Activated T-cell treated with anti-CD3 and anti-CD28 coated beads for 48 hours (primary cell): ENCODE measurements around the gene DUSP7.

Experiments
- DNase-seq: peaks from one replicate; pipeline ENCODE4 v3.0.0-alpha.2; 2020; ENCODE audit warnings: low read depth

The DUSP7 gene

DNA sequence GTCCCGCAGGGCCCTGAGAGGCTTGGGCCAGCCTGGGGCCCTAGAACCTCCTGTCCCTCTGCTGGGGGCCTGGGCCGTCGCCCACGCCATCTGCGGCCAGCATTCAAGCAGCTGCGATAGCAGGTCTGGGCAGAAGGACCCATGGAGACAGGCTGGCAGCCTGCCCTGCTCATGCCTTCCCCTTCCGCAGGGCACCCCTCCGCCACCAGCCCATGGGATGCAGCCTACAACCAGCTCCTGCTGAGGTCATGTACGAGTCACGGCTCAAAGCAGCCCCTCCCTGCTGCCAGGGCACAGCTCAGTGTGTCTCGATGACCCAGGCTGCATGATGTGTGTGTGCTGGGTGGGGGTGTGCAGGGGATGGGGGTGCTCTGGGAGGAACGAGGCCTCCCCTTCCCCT lies 27.8 kb downstream of the DUSP7 start:
- no peak for DNase-seq

DNA sequence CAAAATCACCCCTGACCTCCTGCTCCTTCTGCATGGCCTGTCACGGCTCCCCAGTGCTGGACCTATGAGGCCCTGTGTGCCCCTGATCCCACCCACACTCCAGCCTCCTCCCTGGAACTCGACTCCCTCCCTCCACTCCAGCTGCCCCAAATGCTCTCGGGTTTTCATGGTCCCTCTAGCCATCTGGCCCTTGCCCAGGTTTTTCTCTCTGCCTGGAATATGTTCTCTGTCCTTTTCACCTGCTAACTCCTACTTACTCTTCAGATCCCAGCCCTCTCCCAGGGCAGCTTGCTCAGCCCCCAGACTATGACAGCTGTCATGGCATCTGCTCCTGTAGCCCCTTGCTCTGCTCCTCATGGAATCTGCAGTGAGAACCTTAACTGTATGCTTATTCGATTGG lies 30.3 kb downstream of the DUSP7 start:
- DNase-seq, result no peak

DNA sequence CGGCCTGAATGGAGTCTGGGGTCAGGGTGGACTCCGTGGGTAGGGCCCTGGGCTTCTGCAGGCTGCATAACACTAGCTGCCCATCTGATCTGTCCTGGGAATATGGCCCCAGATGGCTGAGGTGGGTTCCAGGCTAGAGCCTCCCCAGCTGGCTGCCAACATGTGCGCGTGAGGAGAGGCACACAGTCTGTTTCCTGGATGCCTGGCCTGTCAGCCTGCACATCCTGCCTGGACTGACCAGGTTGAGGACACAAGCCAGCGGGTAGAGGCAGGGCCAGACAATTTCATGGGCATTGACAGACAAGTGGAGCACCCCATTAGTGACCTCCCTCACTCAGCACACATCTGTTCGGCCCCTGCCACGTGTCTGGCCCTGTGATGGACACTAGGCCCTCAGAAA lies 30.9 kb downstream of the DUSP7 start:
- DNase-seq, result no peak

DNA sequence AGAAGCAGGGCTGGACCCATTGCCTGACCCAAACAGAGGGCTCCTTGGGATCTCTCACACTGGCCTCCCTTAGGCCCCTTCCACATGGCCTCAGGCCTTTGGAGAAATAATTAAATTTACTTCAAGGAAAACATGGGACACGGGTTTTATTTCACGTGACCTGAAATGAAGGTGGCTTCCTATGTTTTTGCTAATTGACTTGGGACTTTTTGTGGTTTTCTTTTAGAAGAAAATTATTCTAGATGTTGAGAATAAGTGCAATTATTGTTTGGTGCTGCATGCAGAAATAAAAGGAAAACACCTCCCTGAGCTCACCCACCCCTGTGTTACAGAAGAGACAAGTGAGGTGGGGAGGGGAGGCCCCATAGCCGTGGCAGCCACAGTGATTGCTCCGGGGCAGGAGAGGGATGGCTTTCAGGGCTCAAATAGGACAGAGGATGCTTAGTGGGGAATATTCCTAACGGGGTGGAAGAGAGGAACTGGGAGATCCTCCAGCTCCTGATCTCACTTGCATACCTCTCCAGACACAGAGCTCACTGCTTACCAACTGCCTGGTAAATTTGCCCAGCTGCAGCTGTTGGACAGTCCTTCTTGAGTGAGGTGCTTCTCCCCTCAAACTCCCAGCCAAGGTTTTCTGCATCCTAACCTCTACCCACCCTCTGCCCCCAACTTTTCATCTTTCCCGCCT lies 31.5 kb downstream of the DUSP7 start:
- DNase-seq, result no peak

DNA sequence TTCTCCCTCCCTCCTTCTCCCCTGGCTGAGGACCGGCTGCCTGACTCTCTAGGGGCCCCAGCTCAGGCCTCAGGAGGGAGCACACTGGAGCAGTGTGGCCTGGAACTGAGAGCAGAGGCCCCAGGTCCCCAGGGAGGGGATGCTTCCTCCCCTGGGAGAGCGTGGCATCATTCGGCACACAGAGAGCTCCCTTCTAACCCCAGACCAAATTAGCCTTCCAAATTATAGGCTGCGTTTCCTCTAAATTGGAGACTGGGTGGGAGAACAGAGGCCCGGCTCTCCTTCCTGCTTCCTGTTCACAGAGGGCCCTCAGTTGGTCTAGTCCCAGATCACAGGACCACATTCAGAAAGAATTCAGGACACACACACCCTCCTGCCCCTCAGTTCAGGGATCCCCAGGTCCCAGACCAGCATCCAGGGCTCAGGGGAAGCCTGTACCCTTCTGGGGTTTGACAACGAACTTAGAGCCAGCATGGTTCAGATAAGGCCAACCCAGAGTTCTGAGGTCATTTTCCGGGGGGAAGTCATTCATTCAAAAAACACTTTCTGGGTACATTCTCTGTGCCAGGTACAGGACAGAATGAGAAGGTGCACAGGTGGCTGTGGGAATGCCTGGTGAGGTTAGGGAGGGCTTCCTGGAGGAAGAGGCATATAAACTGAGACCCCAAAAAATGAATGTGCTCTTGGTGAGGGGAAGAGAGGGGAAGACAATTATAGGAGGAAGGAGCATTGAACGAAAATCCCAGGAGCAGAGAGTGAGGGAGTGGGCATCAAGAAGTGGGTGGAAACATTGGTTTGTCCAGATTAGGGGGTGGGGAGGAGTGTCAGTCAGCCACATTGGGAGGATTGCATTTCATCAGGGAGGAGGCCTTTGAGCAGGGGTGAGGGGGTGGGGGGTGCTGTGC lies 32.3 kb downstream of the DUSP7 start:
- DNase-seq, result no peak

DNA sequence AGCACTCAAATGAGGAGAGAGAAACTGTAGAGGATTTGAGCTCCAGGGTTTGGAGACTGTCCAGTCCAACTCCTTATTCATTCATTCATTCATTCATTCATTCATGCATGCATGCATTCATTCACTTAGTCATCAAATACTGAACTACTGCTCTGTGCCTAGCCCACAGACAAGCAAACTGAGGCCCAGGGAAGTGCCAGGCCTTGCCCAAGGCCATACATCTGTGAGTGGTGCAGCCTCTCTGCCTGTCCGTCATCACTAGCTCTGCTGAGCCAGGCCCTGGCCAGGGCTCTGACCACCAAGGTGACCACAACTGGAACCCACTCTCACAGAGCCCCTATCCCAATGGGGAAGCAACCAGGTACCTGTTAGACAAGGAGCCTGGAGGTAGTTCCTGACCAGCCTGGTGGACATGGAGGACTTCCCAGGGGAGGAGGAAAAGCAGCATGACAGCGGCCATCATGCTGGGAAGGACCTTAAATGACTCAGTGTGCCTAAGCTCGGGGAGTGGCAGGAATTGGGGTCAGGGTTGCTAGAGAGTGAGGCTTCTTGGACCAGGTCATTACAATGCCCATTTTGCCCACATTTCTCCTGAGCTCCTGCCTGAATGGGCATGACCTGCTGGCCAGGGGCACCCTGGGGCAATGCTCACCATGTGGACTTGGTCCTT lies 33.1 kb downstream of the DUSP7 start:
- no peak for DNase-seq

DNA sequence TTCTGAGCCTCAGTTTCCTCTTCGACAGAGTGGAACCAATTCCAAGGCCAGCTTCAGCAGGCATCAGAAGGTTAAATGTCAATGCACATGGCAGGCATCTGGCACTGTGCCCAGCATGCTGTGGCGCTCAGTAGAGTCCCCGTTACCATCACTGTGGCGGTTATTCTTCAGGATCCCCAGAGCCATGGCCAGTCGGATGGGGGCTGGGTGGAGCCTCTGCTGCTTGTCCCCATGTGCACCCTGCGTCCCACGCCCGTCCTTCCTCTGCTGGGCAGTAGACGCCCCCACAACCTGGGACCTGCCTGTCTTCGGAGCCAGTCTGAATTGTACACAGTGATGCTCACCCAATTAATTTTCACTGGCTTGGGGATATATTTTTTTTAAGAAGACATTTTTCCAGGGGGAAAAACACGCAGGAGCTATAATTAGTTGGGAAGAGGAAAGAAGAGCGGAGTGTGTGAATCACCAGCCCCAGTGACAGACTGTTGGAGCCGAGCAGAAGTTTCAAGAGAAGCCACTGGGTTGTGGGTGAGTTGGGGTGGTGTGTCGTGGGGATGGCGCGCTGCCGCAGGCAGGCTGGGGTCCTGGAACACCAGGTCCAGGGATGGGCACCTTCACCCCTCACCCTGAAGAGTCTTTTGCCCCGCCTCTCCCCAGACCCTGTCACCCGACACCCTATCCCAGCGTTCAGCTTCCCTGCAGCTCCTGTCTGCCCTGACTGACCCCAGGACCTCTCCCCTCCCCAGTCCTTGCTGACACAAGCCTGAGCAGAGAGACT lies 33.9 kb downstream of the DUSP7 start:
- no peak for DNase-seq

DNA sequence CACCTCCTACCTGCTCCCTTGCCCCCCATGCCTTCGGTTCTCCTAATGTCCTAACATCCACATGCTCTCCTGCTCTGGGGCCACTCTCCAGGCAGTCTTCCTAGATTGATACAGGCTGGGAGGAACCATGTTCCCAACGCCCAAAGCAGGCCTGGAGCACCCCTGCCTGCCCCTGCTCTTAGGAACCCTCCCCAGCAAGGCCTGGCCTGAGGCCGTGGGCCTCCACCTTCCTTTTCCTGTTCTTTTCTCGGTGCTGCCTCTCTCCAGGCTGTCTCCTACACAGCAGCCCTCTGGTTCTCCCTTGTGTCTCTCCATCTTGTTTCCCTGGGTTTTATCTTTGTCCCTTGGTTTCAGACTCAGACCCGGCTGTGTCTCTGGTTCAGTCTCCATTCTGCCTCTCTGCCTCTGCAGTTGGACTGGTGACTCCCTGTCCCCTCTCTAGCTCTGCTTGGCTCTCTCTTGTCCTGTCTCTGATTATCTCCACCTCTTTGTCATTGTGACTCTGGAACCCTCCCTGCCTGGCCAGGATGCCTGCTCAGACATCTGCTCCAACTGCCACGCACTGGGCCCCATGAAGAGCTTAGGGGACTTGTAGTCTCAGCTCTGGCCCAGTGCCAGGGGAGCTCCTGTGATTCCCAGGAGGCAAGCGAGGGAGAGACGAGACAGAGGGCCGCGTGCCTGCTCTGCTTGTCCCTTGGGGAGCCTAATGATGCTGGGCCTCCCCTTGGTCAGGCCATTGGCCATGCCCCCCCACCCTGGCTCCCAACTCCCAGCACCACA lies 34.7 kb downstream of the DUSP7 start:
- no peak for DNase-seq

DNA sequence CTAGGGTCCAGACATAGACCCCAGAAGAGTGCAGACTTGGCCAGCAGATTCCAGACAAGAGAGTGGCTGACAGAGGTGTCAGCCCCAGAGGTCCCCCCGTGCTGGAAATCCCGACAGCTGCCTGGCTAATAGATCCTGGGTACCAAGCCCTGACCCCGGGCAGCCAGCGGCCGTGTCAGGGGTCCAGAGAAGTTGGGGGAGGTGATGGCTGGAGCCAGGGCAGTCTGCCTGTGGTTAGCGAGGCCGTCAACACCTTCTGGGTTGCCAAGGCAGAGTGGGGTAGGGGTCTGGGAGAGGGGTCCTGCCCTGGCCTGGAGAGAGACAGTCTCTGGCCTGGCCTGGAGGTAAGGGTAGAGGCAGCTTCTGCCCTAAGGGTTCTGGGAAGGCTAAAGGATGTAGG lies 35.6 kb downstream of the DUSP7 start:
- no peak for DNase-seq

DNA sequence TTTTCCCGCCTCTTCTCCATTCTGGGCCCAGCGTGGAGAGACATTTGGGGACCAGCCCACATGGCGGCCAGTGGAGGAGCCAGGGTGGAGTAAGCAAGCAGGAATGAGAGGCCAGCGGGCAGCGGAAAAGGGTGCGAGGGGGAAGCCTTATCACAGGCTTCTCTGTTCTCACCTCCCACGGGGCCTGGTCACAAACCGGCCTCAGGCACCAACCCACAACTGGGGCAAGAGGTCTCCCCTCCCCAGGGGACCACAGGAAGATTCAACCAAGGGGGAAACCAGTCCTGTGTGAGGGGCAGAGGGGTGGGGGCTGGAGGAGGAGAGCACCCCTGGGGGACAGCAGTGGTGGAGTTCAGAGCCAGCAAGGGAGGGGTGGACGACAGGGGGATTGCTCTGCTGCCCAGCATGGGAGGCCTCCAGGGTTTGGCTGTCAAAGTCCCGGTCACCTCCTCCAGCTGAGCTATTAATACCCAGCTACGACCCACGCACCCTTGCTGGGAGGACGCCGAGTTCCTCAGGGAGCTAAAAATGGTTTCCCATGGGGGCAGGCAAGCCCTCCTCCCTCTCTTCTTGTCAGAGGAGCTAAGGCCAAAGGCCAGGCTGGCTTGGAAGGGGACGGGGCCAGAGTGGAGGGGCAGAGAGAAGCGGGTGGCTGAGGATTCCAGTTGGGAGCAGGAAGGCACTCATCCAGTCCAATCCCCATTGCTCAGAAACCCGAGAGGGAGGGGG lies 36.9 kb downstream of the DUSP7 start:
- no peak for DNase-seq

DNA sequence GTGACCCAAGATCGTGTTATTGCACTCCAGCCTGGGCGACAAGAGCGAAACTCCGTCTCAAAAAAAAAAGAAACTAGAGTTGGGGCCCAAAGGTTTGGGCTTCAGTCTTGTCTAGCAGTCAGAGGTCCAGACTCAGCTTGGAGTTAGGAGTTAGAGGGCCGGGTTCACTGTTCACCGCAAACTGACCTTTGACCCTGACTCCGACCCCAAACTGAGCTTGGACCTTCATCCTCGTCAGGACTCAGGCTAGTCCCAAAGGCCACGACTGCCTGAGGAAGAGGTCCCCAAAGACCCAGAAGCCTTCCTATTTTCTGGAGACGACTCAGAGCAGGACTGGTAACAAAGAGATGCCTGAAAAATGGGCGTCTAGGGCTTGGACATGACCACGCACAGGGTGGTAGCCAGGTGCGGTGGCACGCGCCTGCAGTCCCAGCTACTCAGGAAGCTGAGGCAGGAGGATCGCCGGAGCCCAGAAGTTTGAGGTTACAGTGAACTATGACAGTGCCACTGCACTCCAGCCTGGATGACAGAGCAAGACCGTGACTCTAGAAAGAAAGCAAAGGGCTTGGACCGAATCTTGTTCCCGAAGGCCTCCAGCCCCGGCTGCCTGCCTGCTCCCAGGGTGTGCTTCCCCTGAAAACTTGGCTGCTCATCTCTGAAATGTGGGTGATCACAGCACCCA lies 37.9 kb downstream of the DUSP7 start:
- no peak for DNase-seq

DNA sequence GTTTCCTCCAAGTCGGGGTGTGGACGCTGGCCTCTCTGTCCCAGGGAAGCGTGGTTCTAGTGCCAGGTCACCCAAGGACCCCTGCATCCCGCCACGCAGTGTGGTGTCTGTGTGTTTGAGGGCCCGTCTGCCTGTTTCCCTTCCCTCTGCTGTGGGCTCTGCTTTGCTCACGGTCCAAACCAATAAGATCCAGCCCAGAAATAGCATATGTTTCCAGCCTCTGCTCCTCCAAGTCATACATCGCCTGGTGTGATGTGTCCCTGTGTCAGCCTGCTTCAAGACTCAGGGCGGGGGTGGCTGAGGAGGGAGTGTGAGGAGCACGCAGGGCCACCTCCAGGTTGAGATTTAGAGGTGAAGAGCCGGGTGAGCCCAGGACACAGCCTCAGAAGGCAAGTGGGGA lies 38.8 kb downstream of the DUSP7 start:
- no peak for DNase-seq

DNA sequence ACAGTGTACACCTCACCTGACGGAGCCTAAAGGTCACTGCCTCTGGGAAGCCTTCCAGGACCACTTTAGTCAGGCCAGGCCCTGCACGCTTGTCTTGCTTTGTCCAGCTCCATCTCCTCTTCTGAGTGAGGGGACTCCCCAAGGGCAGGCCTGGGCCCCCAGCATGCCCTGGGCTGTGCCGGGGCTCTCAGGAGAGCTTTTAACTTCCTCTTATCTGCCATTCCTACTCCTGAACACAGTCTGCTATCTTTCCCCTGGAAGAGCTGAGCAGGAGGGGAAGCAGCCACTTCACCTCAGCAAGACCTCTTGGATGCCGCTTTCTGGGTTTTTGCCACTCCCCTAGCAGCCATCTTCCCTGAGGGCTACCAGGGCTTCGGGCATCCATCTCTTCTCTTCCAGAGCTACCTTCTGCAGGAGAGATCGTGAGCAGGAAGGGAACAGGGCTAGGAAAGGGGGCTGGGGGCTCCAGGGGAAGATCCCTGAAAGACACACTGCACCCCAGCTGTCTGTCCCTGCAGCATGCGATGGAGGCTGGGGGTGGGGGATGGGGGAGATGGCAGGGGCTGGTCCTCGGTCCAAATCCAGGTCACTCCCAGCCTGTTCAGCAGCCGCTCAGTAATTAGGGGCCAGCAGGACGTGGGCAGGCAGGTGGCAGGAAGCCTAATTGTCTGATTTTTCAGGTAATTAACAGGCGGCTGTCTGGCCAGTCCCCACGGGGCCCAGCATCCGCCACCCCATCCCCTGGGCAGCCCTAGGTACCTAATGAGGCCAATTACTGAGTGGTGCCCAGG lies 40.7 kb downstream of the DUSP7 start:
- no peak for DNase-seq

DNA sequence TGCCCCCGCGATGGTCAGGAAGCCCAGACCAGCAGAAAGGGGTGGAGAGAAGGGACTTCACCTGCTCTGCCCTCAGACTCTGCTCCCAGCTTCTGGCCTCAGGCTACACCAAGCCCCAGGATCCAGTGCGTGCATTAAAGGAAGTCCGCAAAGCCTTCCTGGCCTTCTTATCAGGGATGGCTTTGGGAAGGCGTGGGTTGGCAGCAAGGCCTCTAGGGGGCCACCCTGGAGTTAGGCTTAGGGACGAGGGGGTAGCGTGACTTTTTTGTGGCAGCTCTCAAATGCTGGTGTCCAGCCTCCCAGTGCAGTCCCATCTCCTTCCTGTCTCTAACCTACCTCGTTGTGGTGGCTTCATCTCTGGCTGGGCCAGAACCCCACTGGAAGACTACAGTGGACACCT lies 41.8 kb downstream of the DUSP7 start:
- no peak for DNase-seq

DNA sequence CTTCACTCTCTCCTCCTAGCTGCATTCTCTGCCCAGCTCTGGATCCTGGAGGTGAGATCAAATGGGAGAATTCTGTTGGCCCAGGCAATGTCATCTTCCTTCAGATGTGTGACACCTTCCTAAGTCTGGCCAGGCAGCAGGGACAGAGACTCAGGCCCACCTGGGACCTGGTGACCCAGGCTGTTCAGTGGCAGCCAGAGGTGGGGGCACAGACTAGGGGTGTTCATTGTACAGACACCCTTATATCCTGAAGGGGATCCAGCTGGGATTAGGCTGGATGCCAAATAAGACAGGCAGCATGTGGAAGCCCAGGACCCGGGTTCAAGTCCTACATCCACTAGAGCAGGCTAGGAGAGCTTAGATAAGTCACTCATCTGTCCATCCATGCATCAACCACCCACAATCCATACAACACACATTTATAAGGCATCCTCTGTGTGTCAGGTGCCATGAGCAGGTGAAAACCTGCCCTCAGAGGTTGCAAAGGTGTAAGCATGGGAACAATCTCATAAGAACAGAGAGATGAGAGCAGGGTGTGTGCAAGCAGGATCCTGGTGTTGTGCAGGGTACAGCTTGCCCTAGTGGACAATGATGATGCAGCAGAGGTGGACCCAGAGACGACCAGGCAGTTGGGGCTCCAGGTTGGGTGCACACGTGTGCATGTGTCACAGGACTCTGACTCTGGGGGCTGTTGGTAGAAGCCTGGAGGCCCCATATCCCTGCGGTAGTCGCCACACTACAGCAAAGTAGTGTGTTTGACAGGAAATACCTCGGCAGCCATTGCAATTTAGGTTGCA lies 42.4 kb downstream of the DUSP7 start:
- no peak for DNase-seq

DNA sequence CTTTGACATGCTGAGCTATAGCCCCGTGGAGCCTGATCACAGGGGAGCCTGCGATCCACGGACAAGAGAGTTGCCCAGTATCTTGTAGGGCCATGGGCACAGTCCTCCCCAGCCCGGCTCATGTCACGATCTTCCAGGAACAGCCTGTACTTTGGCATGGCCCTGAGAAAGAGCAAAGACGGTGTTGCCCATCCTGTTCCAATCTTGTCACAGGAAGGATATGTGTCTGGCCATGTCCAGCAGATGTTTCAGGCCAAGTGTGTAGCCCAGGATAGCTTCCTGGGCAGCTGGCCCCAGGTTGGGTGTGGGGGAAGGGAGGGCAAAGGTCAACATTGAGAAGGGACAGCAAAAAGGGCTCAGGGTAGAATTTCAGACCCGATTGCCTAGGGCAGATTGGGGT lies 43.7 kb downstream of the DUSP7 start:
- DNase-seq, result no peak

DNA sequence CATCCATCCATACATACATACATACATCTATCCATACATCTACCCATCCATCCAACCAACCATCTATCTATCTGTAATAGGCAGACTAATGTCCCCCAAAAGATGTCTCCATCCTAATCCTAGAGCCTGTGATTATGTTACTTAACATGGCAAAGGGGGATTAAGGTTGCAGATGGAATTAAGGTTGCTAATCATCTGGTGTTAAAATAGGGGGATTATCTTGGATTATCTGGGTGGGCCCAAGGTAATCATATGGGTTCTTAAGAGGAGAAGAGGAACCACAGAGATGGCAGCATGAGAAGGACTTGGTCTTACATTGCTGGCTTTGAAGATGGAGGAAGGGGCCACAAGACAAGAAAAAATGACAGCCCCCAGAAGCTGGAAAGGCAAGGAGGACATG lies 45.9 kb downstream of the DUSP7 start:
- no peak for DNase-seq

DNA sequence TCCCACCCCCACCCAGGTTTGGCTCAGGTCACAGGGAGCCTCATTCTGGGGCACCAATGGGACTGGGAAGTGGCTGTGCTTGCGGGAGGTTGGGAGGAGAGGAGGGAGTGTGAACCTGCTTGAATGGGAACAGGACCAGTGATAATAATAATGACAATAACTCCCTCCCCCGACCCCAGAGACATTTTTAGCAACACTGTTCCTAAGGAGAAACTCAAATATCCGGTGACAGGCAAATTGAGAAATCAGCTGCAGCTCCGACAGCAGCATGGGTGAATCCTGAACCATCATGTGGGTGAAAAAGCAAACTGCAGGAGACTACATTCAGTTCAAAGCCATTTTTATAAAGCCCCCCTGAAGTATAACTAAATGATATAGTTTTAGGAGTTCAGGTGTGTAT lies 49.1 kb downstream of the DUSP7 start:
- no peak for DNase-seq

DNA sequence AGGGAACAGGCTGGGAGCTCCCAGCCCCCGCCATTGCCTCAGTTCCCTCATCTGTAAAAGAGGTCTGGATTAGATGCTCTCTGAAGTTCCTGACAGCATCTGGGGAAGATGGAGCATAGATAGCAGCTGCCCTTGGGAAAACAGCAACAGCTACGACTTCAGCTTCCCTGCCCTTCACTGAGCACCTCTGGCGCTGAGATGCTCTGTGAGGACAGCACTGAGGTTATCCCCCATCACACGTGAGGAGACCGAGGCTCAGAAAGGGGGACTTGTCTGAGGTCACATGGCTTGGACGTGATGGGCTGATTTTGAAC lies 49.6 kb downstream of the DUSP7 start:
- no peak for DNase-seq
